Panc1 (cell line): Measurements from ENCODE around the gene AKAP1. TPM values are rescaled to one million over a fixed set of nuclear protein-coding genes. Genes with fewer than 3 reads are reported as not detected.

Experiments used
- ATAC-seq: fragments of 200-7000 bp; cut with Tn5 transposase; 2 replicates; pipeline ENCODE4 v1.9.1; 2020; ENCODE audit warnings: mild to moderate bottlenecking, moderate library complexity
- BruUV-seq: library from RNA; stranded (reverse); fragments of 400-500 nt; replicated peaks from 2 replicates; lab custom pipeline; 2021; lab: Mats Ljungman, UMichigan
- CTCF ChIA-PET: fragments of 300-600 bp; sonication (Branson Sonifier 250); formaldehyde crosslinking; loops from one replicate; lab custom pipeline; 2022; ENCODE audit warnings: antibody characterized with exemption; lab: Charles Lee
- POLR2A ChIA-PET: fragments of 300-600 bp; sonication (Branson Sonifier 250); formaldehyde crosslinking; loops from one replicate; lab custom pipeline; 2022; ENCODE audit warnings: antibody characterized with exemption; lab: Charles Lee
- DNase-seq: peaks from one replicate; pipeline ENCODE4 v3.0.0-alpha.2; 2010; ENCODE audit warnings: low read depth, low spot score
- H3K27ac ChIP-seq: 2 replicates; pipeline ENCODE4 v1.5.1; 2011; ENCODE audit warnings: mild to moderate bottlenecking, low read length, inconsistent platforms
- H3K27me3 ChIP-seq: fragments of 200-500 bp; sonication (Bioruptor generic); 2 replicates; pipeline ENCODE4 v1.6.0; 2014; ENCODE audit warnings: low read length, inconsistent platforms; ENCODE audit not compliant: control insufficient read depth, insufficient read depth
- H3K36me3 ChIP-seq: fragments of 200-500 bp; sonication (Bioruptor generic); 2 replicates; pipeline ENCODE4 v1.5.1; 2014; ENCODE audit warnings: inconsistent platforms, mild to moderate bottlenecking, low read length, moderate library complexity; ENCODE audit not compliant: control insufficient read depth, insufficient read depth
- H3K4me1 ChIP-seq: 2 replicates; pipeline ENCODE4 v1.5.1; 2011; ENCODE audit warnings: inconsistent platforms, mild to moderate bottlenecking, low read length, moderate library complexity; ENCODE audit not compliant: control insufficient read depth, insufficient read depth
- H3K4me3 ChIP-seq, 2 experiments: 2 replicates each; pipeline ENCODE4 v1.5.1; 2011 to 2012; ENCODE audit warnings: low read depth in 2 of 2, low read length in 2 of 2, mild to moderate bottlenecking in 2 of 2, inconsistent platforms in 1 of 2, moderate library complexity in 1 of 2
- H3K9me3 ChIP-seq: fragments of 200-500 bp; sonication (Bioruptor generic); 2 replicates; pipeline ENCODE4 v1.5.1; 2014; ENCODE audit warnings: low read depth, mild to moderate bottlenecking, inconsistent platforms, low read length, moderate library complexity; ENCODE audit not compliant: control insufficient read depth, insufficient read depth
- CTCF ChIP-seq: fragments of 450-650 bp; IDR thresholded peaks from 2 replicates; pipeline ENCODE4 v1.5.1; 2017; ENCODE audit warnings: mild to moderate bottlenecking
- POLR2AphosphoS5 ChIP-seq: IDR thresholded peaks from 2 replicates; pipeline ENCODE4 v1.6.1; 2012; ENCODE audit warnings: mild to moderate bottlenecking, low read depth, low read length, moderate library complexity
- SIN3A ChIP-seq: IDR thresholded peaks from 2 replicates; pipeline ENCODE4 v1.6.1; 2012; ENCODE audit warnings: low read depth, mild to moderate bottlenecking, low read length, moderate library complexity, borderline replicate concordance; ENCODE audit not compliant: insufficient read depth
- TCF7L2 ChIP-seq: IDR thresholded peaks from 2 replicates; pipeline ENCODE4 v1.6.1; 2011; ENCODE audit warnings: mild to moderate bottlenecking, low read depth, low read length, inconsistent platforms
- in situ Hi-C: cut with HindIII; loops from 2 replicates; pipeline ENCODE4 v1.10.0; 2016; ENCODE audit warnings: low sequenced_read_pairs, low pct_unique_long_range_greater_than_20kb
- intact Hi-C: fragments of 100-400 bp; cut with micrococcal nuclease; formaldehyde crosslinking; loops from one replicate; pipeline ENCODE4 v1.10.0; 2022; ENCODE audit not compliant: unreplicated experiment
- total RNA-seq: library from RNA; stranded (reverse); gene quantifications from one replicate; pipeline ENCODE4 v1.2.1, GENCODE V29; 2021; ENCODE audit not compliant: unreplicated experiment
- TF ChIP-seq, protein P1 (sequence below), 2 experiments: IDR thresholded peaks; 2 replicates each; pipeline ENCODE4 v1.6.1; 2011 to 2012; ENCODE audit warnings: low read depth in 2 of 2, control low read depth in 1 of 2, low read length in 1 of 2, mild to moderate bottlenecking in 1 of 2, moderate library complexity in 1 of 2; ENCODE audit not compliant: insufficient read depth in 1 of 2

The AKAP1 gene
- total RNA-seq, 1 experiment from 2014 or later, result 52.7 TPM

DNA sequence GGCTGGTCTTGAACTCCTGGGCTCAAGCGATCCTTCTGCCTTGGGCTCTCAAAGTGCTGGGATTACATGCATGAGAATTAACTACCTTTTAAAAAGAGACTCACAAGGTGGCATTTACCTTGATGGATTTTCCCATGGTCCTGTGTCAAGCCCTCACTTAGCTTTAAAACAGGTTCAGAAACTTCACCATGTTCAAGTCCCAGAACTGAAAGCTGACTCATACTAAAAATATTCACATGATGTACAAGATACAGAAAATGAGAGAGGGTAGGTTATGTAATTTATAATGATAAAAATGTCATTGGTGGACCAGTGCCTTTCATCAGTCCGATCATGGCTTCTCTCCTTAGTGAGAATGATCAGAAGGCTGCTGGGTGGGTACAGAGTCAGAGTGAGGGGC, 4.3 kb upstream of the AKAP1 start:
- in situ Hi-C loops, result no loop called here
- TF ChIP-seq SIN3A (no peak), CTCF (no peak), POLR2AphosphoS5 (no peak), TCF7L2 (no peak)
- TF ChIP-seq, protein P1, sequence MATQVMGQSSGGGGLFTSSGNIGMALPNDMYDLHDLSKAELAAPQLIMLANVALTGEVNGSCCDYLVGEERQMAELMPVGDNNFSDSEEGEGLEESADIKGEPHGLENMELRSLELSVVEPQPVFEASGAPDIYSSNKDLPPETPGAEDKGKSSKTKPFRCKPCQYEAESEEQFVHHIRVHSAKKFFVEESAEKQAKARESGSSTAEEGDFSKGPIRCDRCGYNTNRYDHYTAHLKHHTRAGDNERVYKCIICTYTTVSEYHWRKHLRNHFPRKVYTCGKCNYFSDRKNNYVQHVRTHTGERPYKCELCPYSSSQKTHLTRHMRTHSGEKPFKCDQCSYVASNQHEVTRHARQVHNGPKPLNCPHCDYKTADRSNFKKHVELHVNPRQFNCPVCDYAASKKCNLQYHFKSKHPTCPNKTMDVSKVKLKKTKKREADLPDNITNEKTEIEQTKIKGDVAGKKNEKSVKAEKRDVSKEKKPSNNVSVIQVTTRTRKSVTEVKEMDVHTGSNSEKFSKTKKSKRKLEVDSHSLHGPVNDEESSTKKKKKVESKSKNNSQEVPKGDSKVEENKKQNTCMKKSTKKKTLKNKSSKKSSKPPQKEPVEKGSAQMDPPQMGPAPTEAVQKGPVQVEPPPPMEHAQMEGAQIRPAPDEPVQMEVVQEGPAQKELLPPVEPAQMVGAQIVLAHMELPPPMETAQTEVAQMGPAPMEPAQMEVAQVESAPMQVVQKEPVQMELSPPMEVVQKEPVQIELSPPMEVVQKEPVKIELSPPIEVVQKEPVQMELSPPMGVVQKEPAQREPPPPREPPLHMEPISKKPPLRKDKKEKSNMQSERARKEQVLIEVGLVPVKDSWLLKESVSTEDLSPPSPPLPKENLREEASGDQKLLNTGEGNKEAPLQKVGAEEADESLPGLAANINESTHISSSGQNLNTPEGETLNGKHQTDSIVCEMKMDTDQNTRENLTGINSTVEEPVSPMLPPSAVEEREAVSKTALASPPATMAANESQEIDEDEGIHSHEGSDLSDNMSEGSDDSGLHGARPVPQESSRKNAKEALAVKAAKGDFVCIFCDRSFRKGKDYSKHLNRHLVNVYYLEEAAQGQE (IDR thresholded peaks at IDR 0.05; ENCODE audit: insufficient read depth in 1 of 2, low read depth in 2 of 2, low read length in 1 of 2), result no peak
- ChIA-PET POLR2A (no interaction called here), CTCF (no interaction called here)
- H3K27me3 ChIP-seq, result no peaks in the 10 kb centered on the region
- H3K4me1 ChIP-seq, result peaks cover 4% of the 10 kb centered on the region; the same call in 1 of the 2 replicates
- no peaks in the 10 kb centered on the region for H3K9me3 ChIP-seq
- no peaks in the 10 kb centered on the region; the same call in 1 of the 2 replicates for H3K36me3 ChIP-seq
- no peak for ATAC-seq
- no TSS peak for BruUV-seq
- no peak overlapping the region for H3K4me3 ChIP-seq
- DNase-seq, result no peak
- H3K27ac ChIP-seq, result no peak overlapping the region
- intact Hi-C loops, result no loop called here

DNA sequence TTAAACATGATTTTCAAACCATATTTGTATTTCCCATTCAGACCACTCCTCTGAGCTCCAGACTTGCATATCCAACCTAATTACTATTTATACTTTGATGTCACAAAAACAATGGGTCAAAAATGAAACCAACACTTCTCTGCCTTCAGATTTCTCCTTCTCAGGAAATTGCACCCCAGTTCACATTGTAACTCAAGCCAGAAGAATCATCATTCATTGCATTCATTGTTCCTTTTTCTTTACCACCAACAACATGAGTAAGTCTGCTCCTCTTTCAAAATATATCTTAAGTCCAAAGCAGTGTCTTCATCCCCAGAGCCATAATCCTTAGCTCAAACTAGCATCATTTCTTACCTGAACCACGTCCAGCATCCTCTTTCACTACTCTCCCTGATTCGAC, 2.6 kb upstream of the AKAP1 start:
- BruUV-seq, result no TSS peak
- in situ Hi-C loops (no loop called here), intact Hi-C loops (no loop called here)
- TF ChIP-seq, protein P1 (IDR thresholded peaks at IDR 0.05; ENCODE audit: insufficient read depth in 1 of 2, low read depth in 2 of 2, low read length in 1 of 2), result no peak
- no peak for TF ChIP-seq POLR2AphosphoS5
- no peak for TF ChIP-seq TCF7L2
- TF ChIP-seq SIN3A, result no peak
- TF ChIP-seq CTCF, result no peak
- DNase-seq, result no peak
- H3K9me3 ChIP-seq, result no peaks in the 10 kb centered on the region
- ChIA-PET POLR2A (interaction anchor here (0.6 to 0.7 kb wide), 3 partner anchors 33 to 915 kb away, joined by 3 to 5 read pairs (median 4); no protein-coding TSS in a partner anchor), CTCF (interaction anchor here (0.7 kb wide), 2 partner anchors 24 to 535 kb away, joined by 4 to 5 read pairs; no protein-coding TSS in a partner anchor)
- no peak overlapping the region for H3K4me3 ChIP-seq
- peaks cover 13% of the 10 kb centered on the region for H3K4me1 ChIP-seq
- no peaks in the 10 kb centered on the region for H3K27me3 ChIP-seq
- no peaks in the 10 kb centered on the region; the same call in 1 of the 2 replicates for H3K36me3 ChIP-seq
- no peak for ATAC-seq
- H3K27ac ChIP-seq, result no peak overlapping the region
